GM21576 (cell line): Measurements from ENCODE around the gene TAF12.
A peak's percentile ranks its signal among the peaks of the same experiment; 100 is the strongest.
"Not testable (repeated sequence)": the region's sequence is repeated elsewhere in the genome, so short reads cannot be mapped to it uniquely, and the experiment has no call there.

Experiments
- ATAC-seq: cut with Tn5 transposase; IDR thresholded peaks from one replicate; pipeline ENCODE4 v1.9.1; 2021; ENCODE audit warnings: mild to moderate bottlenecking, moderate library complexity; ENCODE audit not compliant: unreplicated experiment

TAF12 gene

DNA sequence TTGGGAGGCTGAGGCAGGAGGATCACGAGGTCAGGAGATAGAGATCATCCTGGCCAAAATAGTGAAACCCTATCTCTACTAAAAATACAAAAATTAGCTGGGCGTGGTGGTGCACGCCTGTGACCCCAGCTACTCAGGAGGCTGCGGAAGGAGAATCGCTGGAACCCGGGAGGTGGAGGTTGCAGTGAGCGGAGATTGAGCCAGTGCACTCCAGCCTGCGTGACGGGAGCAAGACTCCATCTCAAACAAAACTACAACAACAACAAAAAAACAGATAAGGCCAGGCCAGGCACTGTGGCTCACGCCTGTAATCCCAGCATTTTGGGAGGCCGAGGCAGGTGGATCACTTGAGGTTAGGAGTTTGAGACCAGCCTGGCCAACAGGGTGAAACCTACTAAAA lies 2.5 kb upstream of the TAF12 start:
- not testable (repeated sequence) for ATAC-seq

DNA sequence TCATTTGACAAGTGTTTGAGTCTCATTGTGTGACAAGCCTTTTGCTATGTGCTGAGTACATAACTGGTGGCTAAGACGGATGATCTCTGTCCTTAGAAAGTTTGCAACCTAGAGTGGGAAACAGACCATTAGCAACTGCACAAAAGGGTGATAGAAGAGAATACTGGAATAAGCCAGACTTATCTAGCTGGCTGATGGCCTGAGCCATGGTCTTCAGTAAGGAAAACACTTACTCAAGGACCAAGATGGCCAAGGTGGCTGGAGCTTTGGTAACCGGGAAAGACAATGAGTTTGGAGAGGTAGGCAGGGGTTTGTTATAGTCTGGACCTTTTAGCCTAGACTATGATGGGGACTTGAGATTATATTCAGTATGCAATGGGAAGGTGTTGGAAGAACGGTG lies 1.6 kb upstream of the TAF12 start:
- no peak for ATAC-seq

DNA sequence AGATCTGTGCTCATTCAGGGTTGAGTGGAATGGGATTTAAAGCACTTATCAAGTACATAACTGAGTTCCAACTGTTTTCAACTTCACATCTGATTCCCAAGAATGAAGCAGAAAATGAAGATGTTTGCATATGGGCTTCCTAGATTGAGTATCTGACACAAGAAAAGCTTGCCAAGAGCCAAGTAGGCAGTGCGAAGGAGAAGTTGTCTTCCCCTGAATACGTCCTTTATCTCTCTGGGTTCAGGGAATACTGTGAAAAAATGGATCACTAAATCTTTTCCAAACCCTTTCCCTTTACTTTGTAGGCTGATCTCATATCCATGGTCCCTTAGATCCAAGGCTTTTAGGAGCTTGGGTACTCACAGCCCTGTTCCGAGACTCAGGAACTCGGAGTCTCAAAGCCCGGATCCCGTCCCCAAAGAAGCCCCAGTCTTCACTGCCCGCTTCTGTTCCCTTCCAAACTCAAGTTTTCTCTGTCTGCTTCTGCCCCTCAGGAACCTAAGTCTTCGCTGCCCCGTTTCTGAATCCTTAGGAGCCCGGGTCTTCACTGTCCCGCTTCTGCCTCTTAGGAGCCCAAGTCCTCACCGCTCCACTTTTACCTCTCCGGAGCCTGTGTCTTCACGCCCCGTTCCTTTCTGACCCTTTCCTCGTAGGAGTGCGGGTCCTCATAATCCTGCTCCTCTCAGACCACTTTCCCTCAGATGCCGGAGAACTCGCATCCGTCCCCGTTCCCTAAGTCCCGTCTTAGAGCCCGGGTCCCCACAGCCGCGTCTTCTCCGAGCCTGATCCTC lies 616 bp downstream of the TAF12 start:
- ATAC-seq = peak; percentile 5

DNA sequence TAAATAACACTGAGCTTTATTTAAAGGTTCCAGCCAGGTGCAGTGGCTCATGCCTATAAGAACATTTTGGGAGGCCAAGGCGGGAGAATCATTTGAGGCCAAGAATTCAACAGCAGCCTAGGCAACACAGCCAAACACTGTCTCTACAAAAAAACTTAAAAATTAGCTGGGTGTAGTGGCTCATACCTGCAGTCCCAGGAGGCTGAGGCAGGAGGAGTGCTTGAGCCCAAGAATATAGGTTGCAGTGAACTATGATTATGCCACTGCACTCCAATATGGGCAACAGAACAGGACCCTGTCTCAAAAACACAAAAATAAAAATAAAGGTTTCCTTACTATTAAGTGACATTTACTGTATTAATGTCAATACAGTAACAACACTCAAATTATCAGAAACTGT lies 2.1 kb downstream of the TAF12 start:
- ATAC-seq = no peak

DNA sequence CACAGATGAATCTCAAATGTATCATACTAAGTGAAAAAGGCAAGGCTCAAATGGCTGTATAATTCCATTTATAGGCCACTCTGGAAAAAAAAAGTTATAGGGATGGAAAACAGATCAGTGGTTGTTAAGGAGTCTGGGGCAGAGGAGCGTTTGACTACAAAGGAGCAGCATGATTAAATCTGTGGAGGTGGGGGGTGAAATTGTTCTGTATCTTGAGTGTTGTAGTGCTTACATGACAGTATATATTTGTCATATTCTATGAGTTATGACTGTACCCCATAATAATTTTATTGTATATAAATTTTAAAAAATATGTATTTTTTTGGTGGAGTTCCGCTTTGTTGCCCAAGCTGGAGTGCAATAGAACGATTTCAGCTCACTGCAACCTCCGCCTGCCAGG lies 10.3 kb downstream of the TAF12 start:
- no peak for ATAC-seq

DNA sequence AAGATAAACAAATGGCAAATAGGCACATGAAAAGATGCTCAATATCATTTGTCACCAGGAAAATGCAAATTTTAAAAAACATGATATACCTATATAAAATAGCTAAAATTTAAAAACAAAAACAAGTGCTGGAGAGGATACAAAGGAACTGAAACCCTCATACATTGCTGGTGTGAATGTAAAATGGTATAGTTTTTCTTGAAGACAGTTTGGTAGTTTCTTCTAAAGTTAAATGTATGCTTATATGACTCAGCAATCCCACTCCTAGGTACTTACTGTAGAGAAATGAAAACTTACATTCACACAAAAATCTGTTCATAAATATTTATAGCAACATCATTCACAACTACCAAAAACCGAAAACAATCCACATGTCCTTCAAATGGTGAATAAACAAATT lies 11.2 kb downstream of the TAF12 start:
- ATAC-seq = no peak

DNA sequence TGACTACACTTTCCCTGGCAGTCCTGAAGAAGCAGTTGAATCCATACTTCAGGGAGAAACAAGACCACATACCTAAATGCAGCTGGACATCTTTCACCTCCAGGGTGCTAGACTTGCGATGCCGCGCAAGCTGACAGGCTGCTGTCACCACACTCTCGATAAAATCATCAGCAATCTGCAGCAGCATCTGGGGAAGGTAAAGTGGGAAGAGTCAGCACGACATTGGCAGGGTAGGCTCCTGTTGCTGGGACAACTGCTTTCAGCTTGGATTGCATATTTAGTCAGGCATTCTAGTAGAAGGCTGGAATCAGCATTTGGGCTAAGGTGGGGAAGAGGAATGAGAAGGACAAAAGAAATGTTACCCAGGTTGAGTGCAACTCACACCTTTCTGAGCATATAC lies 29.7 kb downstream of the TAF12 start:
- ATAC-seq = no peak

DNA sequence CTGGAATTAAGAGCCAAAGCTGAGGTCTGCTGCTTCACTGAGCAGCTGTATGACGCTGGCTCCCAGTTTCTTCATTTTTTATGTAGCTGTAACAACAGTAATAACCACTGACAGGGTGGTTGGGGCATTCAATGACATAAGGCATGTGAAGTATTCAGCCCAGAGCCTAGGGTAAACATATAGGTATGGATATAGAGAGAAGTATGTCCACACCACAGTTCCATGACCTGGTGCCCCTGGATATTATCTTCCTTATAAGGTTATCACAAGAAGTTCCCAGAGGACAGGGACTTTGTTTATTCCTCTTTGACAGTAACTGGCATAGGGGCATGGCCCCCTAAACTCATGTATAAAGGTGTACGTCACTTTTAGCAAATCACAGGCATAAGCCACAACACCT lies 36.1 kb downstream of the TAF12 start:
- no peak for ATAC-seq

DNA sequence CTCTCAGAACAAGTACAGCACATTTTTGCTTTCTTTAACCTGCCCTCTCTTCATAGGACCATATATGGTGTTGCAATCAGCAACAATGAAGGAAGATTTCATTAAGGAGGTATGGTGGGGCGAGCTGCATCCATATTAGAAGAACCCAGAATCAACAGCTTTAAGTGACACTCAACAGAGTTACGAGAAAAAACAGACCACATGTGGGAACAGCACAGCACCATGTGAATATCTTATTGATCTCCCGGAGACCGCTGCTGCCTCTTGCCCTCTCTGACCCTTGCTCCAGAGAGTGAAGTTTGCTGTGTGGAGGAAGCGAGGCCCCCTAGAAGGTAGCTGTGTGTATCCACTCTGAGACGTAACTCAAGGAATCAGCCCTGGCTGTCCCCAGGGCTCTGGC lies 37.9 kb downstream of the TAF12 start:
- no peak for ATAC-seq

DNA sequence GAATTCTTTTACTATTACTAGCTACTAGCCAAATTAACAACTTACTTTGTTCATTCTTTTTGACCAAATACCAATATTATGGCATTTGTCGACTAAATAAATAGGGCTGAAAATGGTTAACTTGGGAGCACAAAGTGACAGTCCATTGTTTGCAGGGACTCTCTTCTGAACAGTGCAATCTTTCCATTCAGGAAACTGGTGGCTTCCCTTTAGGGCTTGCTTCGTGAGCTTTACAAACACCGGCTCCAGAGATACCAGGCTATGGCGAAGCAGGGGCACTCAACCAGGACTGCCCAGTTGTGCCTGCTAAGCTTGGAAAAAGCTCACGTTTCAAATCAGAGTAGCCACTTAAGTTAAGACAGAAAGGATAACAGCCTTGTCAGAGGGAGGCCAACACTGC lies 38.5 kb downstream of the TAF12 start:
- no peak for ATAC-seq

DNA sequence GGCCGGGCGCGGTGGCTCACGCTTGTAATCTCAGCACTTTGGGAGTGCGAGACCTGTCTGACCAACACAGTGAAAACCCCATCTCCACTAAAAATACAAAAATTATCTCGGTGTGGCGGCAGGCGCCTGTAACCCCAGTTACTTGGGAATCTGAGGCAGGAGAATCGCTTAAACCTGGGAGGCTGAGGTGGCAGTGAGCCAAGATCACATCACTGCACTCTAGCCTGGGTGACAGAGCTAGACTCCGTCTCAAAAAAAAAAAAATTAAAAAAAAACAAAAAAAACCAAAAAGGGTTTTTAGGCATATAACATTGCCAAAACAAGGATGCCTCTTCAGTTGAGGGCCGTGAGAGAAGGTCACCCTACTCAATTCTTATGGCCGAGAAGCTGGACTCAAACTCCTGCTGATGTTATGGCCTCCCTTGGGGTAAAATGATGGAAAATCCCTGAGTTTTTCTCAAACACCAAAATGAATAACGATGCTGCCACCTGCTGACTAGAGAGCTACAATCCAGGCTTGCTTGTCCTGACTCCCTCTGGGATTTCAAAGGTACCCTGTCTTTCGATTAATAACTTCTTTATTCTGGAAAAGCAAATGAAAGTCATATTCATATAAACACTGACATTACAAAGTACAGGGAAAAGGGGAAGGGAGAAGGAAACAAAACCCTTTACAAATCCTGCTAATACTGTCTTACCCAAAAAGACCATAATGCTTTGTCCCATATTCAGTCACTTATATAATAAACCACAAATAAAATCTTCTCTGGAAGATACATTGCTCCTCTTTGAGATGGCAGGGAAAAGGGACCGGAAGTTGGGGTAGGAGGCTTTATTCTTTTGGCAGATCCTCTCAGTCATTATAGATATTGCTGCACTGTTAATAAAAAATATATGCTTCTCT lies 40.1 kb downstream of the TAF12 start:
- ATAC-seq = no peak

DNA sequence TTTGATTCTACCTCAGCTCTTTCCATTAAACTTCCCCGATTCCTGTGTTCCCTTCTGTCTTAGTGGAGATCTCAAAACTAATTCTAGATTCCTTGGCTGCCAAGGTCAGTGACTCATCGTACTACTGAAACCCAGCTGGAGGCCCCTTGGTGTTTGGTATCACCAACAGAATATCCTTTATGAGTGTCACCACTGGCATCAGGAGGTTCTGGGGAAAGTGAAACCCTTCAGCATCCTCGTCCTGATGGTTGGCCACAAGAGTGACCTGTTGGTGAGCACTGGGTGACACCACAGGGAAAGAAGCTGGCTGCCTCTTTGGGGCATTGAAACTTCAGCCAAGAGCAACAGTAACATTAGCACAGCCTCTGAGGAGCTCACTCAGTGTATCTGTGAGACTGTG lies 41.2 kb downstream of the TAF12 start:
- ATAC-seq = no peak

DNA sequence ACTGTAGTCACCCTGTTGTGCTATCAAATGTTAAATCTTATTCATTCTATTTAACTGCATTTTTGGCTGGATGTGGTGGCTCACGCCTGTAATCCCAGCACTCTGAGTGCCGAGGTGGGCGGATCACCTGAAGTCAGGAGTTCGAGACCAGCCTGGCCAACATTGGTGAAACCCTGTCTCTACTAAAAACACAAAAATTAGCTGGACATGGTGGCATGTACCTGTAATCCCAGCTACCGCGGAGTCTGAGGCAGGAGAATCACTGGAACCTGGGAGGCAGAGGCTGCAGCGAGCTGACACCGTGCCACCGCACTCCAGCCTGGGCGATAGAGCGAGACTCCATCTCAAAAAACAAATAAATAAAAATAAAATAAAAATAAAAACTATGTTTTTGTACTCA lies 46.6 kb downstream of the TAF12 start:
- ATAC-seq = not testable (repeated sequence)

DNA sequence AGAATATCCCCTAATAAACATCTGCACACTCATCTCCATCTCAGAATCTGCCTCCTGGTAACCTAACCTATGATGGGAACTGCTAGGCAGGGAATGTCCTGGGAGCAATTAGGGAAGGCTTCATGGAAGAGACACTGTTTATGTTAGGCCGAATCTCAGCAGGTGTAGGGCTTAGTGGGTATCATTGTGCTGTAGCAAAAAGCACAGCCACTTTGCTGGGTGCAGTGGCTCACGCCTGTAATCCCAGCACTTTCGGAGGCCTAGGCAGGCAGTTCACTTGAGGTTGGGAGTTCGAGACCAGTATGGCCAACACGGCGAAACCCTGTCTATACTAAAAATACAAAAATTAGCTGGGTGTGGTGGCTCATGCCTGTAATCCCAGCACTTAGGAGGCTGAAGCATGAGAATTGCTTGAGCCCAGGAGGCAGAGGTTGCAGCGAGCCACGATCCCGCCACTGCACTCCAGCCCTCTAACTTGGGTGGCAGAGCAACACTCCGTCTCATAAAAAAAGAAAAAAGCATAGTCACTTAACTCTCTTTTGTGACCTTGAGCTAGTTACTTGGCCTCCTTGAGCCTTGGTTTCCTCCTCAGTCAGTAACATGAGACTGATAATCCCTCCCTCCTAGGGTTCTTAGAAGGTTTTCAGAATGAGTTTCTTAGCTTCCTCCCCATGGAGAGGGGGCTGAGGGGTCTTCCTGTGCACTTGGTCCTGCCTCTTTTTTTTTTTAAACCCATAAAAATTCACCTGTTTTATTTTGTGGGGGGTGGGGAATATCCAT lies 47.3 kb downstream of the TAF12 start:
- no peak for ATAC-seq

DNA sequence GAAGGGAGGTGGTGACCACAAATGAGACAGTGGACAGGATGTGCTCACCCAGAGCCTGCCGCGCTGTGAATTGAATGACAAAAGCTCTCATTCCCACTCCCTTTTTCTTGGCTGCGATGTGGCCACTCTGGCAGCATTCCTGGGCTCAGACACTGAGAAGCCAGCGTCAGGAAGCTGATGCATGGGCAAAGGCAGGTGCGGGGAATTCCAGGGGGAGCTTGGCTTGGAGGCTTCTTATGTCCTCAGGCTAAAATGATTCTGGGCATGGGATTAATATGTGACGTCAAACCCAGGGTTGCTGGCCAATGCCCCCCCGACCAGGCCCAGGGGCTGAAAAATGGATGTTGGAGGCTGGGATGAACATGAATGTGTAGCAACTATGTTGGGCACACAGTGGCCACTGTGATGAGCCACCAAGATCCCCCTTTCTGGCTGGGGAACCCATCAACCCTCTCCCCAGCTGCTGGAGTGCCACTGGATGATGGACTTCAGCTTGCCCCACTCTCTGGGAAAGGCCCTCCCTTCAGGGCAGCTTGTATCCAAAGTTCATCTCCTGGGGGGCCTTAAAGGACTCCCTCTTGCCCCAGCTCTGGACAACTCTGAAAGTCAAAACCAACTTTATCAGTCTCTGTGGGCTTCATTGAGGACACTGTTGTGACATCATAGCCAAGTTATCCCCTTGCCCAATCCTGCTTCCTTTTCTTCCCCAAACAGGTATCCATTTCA lies 48.0 kb downstream of the TAF12 start:
- ATAC-seq = not testable (repeated sequence)

DNA sequence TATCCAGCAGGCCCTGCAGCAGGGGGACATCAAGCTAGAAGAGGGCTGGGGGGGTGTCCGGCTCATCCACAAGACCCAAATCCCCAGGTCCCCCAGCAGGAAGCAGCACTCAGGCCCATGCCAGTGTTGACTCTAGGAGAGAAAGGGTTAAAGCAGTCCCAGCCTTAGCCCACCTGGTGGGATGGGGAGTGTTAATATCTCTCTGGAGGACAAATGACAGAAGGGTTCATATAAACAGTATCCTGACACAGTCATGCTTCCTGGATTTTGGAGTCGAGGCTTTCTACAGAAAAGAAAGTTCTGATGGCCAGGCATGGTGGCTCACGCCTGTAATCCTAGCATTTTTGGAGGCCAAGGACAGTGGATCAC lies 48.9 kb downstream of the TAF12 start:
- not testable (repeated sequence) for ATAC-seq

DNA sequence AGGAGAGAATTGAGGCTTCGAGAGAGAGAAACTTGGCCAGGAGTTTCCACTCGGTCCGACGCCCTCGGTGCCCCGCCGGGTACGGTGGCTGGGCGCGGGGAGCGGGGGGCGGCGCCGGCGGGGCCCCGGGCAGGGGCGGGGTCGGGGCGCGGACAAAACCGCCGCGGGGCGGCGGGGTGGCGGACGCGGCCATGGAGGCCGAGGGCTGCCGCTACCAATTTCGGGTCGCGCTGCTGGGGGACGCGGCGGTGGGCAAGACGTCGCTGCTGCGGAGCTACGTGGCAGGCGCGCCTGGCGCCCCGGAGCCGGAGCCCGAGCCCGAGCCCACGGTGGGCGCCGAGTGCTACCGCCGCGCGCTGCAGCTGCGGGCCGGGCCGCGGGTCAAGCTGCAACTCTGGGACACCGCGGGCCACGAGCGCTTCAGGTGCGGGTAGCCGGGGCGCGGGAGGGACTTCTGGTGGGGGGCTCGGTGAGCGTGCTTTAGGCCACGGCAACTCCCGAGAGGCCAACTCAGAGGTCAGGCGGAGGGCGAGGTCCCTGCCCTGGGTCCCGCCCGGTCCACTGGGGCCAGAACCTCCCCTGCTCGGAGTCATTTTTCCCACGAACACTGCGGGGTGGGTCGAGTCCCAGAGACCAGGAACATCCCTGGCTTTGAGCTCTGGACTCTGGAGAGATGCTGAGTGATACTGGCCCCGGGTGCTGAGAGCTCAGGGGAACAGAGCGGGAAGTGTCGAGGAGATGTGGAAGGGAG lies 50.4 kb downstream of the TAF12 start:
- no peak for ATAC-seq

DNA sequence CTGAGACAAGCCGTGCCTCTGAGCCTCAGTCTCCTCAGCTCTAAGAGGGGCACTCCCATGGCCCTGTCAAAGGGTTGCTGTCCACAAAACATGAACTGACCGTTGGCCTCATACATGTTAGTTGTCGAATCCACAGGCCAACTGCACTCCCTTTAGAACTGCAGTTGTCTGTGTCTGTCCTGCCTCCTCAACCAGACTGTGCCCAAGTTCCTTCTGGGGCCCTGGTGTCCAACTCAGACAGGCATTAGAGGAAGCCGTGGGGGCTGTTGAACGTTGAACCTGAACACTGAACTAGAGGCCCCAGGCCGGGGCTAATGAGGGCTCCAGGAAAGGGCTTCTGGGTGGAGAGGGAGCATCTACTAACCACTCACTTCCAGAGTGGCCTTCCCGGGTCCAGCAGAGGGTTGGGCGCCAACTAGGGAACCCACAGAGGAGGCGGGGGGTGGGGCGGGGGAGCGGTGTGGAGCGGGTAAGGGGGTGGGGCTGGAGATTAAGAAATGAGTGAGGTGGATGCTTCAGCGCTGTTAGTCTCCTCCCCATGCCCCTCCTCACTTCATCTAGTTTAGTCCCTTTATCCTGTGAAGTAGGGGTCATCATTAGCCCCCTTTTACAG lies 51.1 kb downstream of the TAF12 start, which contains the start of gene RAB42:
RAB42 (plus strand) TSS at position 558 of the 613 bp plus-strand sequence. CDS start 247 bp downstream, outside the sequence.
- ATAC-seq = no peak

DNA sequence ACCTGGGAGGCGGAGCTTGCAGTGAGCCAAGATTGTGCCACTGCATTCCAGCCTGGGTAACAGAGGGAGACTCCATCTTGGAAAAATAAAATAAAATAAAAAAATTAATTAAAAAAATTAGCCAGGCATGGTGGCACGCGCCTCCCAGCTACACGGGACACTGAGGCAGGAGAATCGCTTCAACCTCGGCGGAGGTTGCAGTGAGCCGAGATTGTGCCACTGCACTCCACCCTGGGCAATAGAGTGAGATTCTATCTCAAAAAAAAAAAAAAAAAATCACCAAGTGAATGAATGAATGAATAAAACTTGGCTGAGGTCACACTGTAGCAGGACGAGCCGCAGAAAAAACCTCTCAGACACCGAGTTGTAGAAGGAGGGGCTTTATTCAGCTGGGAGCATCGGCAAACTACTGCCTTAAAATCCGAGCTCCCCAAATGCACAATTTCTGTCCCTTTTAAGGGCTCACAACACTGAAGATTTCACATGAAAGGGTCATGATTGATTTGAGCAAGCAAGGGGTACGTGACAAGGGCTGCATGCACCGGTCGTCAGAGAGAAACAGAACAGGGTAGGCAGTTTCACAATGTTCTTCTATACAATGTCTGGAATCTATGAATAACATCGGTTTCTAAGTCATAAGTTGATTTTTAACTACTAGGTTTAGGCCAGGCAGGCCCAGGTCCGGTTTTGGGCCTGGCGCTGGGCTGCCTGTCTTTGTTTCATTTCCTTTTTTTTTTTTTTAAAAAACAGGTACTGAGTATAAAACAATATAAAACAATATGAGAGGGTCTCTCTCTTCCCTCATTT lies 56.1 kb downstream of the TAF12 start:
- ATAC-seq = not testable (repeated sequence)
